ENCODE data around the gene ADAMTS16.

The ADAMTS16 gene

GRCh38 chr5:5360363-5360940 is 220.3 kb downstream of the ADAMTS16 start:
- DNase-seq (ENCODE audit: low read depth) = no peak
- TF ChIP-seq CTCF (IDR thresholded peaks at IDR 0.05; ENCODE audit: insufficient read depth, low read depth, low read length, missing control alignments) = no peak

GRCh38 chr5:5360941-5361520 is 220.9 kb downstream of the ADAMTS16 start:
- no peak overlapping the region for H3K4me3 ChIP-seq (ENCODE audit: low read depth, low read length)
- TF ChIP-seq CTCF (IDR thresholded peaks at IDR 0.05; ENCODE audit: insufficient read depth, low read depth, low read length, missing control alignments) = no peak
- DNase-seq (ENCODE audit: low read depth) = no peak

More at GRCh38 chr5:5360363-5360940, 220.3 kb downstream of the ADAMTS16 start:
- H3K4me3 ChIP-seq (ENCODE audit: low read depth, low read length) = no peak overlapping the region

DNA sequence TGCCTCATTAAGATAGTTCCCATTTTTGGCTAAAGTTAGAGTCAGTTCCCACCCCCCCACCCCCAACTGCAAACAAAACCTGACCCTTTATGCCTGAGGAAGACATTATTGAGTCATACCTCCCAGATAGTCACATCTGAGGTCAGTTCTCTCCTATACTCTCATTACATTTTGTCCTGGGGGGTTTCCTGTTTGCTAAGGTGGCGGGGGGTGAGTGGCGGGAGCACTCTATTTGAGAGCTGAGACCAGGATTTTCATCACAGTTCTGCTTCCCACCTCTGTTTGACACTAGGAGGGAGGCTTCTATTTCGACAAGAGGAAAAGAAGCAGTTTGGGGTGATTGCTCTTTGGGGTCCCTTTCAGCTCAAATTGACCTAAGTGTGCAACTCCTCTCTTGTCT is 222.9 kb downstream of the ADAMTS16 start:
- H3K4me3 ChIP-seq (ENCODE audit: low read depth, low read length) = no peak overlapping the region
- TF ChIP-seq CTCF (IDR thresholded peaks at IDR 0.05; ENCODE audit: insufficient read depth, low read depth, low read length, missing control alignments) = no peak
- no peak for DNase-seq (ENCODE audit: low read depth)

DNA sequence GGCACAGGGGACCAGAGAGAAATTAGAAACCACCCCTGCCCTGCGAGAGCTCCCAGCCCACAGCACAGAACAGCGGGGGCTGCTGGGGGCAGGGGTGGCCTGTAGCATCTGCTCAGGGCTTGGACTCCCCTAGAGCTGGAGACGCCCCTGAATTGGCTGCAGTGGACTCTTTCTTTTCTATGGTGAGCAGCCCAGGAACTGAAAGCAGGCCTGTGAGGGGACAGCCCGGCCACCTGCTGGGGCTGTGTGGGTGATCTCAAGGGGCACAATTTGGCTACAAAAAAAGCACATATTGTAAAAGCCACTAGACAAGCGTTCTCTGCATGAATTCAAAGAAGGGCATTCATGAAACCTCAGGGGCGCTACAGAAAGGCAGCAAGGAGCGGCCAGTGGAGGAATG is 224.8 kb downstream of the ADAMTS16 start:
- TF ChIP-seq CTCF (IDR thresholded peaks at IDR 0.05; ENCODE audit: insufficient read depth, low read depth, low read length, missing control alignments) = no peak
- no peak overlapping the region for H3K4me3 ChIP-seq (ENCODE audit: low read depth, low read length)

DNA sequence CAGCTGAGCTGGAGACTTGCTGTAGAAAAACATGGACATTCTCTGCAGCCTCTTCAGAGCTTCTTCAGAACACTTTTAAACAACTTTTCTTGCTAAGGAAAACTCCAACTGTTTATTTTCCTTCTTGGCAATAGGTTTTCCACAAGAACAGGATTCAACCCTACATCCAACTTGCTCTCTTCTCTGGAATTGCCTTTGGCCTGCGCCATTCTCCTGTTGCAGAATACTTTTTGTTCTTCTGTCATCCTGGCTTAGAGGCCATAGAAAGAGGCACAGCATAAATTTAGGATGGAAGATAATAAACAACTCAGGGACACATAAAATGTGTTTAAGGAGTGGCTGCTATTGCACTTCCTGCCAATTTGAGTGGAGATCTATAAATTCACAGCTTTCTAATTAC is 227.6 kb downstream of the ADAMTS16 start:
- no peak for TF ChIP-seq CTCF (IDR thresholded peaks at IDR 0.05; ENCODE audit: insufficient read depth, low read depth, low read length, missing control alignments)
- DNase-seq (ENCODE audit: low read depth) = no peak
- no peak overlapping the region for H3K4me3 ChIP-seq (ENCODE audit: low read depth, low read length)

More for the DNA sequence above, 224.8 kb downstream of the ADAMTS16 start:
- no peak for DNase-seq (ENCODE audit: low read depth)

GRCh38 chr5:5369051-5369605 is 229.0 kb downstream of the ADAMTS16 start:
- H3K4me3 ChIP-seq (ENCODE audit: low read depth, low read length) = no peak overlapping the region
- DNase-seq (ENCODE audit: low read depth) = no peak
- no peak for TF ChIP-seq CTCF (IDR thresholded peaks at IDR 0.05; ENCODE audit: insufficient read depth, low read depth, low read length, missing control alignments)
